Measurements from ENCODE around the gene CDC123.
"Not testable (repeated sequence)": the region's sequence is repeated elsewhere in the genome, so short reads cannot be mapped to it uniquely, and the experiment has no call there.

The CDC123 gene

DNA sequence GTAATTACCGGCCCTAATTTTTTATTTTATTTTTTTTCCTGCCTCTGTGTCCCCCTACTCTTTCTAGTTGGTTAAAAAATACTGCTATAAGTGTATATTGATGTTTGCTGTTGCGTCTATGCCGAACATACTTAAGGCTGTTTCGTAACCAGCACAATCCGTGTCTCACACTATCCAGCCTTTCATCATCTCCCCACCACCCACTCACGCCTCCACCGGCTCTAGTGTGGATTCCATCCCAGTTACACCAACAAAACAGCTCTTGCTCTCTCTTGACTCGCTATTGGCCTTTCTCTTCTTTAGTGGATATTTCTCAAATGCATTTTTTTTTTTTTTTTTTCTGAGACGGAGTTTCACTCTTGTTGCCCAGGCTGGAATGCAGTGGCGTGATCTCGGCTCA lies 83.3 kb downstream of the CDC123 start:
- no peaks in the 10 kb centered on the region for H3K9me3 ChIP-seq (replicated peaks in 1 of 11)
- no peak overlapping the region for H3K27ac ChIP-seq
- no peak overlapping the region for H3K4me2 ChIP-seq
- H3K27me3 ChIP-seq: no peaks in the 10 kb centered on the region
- H3K4me3 ChIP-seq: no peak overlapping the region
- H3K9ac ChIP-seq: no peak overlapping the region
- H4K20me1 ChIP-seq: no peaks in the 10 kb centered on the region
- H3K36me3 ChIP-seq: no peaks in the 10 kb centered on the region
- TF ChIP-seq Cebpa-rat (IDR thresholded peaks at IDR 0.05): no peak
- H3K4me1 ChIP-seq: peaks cover 0 to 8% (median 5%) of the 10 kb centered on the region in 10 experiments; a peak in 8 of 20 replicates

DNA sequence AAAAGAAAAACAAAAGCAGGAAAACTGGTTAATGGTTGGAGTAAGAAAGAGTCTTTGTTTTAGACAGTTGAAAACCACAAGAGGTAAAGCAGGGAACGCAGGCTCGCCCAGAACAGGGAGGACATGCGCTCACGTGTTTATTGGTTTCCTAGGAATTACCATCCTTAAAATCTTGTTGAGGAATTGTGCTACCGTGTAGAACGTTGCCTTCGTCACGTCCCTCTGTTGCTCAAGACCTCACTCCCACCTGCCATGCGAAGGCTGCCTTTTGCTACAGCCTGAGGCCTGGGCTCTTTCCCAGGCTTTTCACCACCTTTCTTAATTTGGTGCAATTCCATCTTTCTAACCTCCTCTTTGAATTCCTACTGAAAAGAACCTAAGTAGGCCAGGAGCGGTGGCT lies 91.8 kb downstream of the CDC123 start:
- no peaks in the 10 kb centered on the region for H3K36me3 ChIP-seq

GRCh38 chr10:12297784-12298183 lies 101.8 kb downstream of the CDC123 start:
- H3K36me3 ChIP-seq; H3K4me2 ChIP-seq; H3K27me3 ChIP-seq; H3K9me3 ChIP-seq (replicated peaks in 1 of 11); H3K4me1 ChIP-seq; H4K20me1 ChIP-seq; H3K27ac ChIP-seq; H3K4me3 ChIP-seq; H3K9ac ChIP-seq: not testable (repeated sequence)

More for the DNA sequence above, 91.8 kb downstream of the CDC123 start:
- peaks cover 0 to 5% (median 0%) of the 10 kb centered on the region in 11 experiments; a peak in 1 of 22 replicates for H3K9me3 ChIP-seq (replicated peaks in 1 of 11)
- no peak overlapping the region for H3K27ac ChIP-seq
- H4K20me1 ChIP-seq: no peaks in the 10 kb centered on the region
- no peak for TF ChIP-seq Cebpa-rat (IDR thresholded peaks at IDR 0.05)
- no peaks in the 10 kb centered on the region for H3K27me3 ChIP-seq
- no peaks in the 10 kb centered on the region for H3K4me1 ChIP-seq
- H3K4me2 ChIP-seq: no peak overlapping the region
- H3K9ac ChIP-seq: no peak overlapping the region
- H3K4me3 ChIP-seq: no peak overlapping the region

DNA sequence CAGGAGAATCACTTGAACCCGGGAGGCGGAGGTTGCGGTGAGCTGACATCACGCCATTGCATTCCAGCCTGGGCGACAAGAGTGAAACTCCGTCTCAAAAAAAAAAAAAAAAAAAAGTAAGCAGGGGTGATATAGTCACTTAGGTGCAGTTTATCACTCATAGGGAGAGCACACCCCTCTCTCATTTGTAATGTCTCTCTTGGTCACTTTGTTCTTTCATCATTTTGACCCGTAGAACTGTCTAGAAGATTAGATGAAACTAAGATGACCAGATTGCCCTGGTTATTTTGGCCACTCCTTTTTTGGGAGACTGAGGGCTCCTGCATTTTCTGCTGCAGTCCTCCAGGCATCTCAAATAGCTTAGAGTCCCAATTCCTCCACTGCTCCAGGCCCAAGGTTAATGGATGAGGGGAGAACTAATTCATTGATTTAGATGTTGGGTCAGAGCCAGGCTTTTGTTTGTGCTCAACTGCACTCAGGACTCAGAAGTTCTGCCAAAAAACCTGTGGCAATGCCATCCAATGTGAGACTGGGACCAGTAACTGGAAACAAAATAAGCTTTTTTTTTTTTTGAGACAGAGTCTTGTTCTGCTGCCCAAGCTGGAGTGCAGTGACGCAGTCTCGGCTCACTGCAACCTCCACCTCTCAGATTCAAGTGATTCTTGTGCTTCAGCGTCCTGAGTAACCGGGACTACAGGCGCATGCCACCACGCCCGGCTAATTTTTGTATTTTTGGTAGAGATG lies 103.4 kb downstream of the CDC123 start:
- Histone ChIP-seq H3K27me3 (no peaks in the 10 kb centered on the region), H3K9me3 (replicated peaks in 1 of 11) (peaks cover 0 to 9% (median 4%) of the 10 kb centered on the region in 11 experiments; a peak in 4 of 22 replicates), H3K9ac (no peak overlapping the region), H3K4me1 (no peaks in the 10 kb centered on the region), H4K20me1 (no peaks in the 10 kb centered on the region), H3K4me3 (no peak overlapping the region), H3K36me3 (no peaks in the 10 kb centered on the region), H3K27ac (no peak overlapping the region), H3K4me2 (no peak overlapping the region)
- no peak for TF ChIP-seq Cebpa-rat (IDR thresholded peaks at IDR 0.05)

Measured in BLaER1 treated with 17β-estradiol and CSF1 and Interleukin-3, amounts not matched to agents 10 nM and 100 nM (cell line).